Camera-type eye (tissue), 1 donor: Measurements from ENCODE around the gene FASTKD2. TPM values are rescaled to one million over a fixed set of nuclear protein-coding genes. Genes with fewer than 3 reads are reported as not detected.

Experiments
- total RNA-seq: library from RNA; depleted of rRNA; stranded (reverse); fragments of >200 nt; gene quantifications from one replicate; pipeline ENCODE4 v1.2.3, GENCODE V29; 2014

The FASTKD2 gene
- total RNA-seq, result 58.0 TPM

DNA sequence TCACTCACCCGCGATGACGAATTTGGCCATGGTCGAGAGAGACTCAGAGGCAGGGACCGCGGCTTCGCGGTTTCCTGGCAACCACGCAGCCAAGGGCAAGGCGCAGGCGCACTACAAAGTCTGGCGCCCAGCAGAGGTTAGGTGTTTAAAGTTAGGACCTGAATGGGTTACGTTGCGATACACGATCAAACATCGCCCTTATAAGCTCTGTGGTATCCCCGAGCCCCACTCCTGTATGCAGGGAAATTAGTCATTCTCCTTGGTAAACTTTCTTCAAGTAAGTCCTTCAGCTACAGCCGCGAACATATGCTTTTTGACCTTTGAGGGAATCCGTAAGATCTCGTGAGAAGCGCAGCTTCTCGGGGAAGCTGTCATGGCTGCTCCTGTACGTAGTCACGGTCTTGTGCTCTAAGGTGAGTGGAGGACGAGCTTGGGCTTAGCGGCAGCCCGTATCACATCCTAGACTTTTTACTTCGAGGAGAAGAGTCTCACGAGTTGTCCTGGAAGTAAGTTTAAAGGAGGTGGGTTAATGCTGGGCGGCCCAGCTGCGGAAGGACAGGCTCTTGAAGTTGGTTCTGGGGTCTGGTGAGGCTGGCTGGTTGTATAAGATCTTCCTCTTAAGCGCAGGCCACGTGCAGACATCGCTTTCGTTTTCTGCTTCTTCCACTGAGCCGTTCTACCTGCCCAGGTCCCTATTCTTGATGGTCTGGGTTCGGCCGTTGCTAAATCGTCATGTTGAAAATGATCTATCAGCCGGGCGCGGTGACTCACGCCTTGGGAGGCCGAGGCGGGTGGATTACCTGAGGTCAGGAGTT is at the start of gene FASTKD2, which contains the start of gene MDH1B:
FASTKD2 (plus strand) TSS at position 365 of the 815 bp plus-strand sequence. CDS start 1,088 bp downstream, outside the sequence.
MDH1B (minus strand) TSS at position 87 of the 815 bp plus-strand sequence; CDS start at position 30, 57 bp downstream.

DNA sequence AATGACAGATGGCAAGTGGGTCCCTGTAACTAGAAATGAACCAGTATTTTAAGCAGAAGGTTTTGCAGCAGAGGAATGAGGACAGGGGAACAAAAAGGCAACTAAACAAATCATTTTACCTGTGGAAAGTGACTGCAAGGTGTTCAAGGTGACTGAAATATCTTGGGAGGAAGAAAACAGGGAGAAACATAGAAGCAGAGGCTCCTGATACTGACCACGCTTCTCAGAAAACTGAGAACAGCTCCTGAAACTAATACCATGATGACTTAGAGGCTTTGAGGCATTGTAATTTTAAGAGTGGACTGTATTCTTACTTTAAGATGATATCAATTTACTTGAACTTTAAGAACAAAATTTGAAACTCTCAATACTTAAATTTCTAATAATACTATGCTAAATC is 47.1 kb upstream of the FASTKD2 start, which contains the start of gene DYTN:
DYTN (minus strand) TSS at position 101 of the 400 bp plus-strand sequence. CDS start 117 bp downstream, outside the sequence.

Other genes starting within 250 kb of the FASTKD2 start
- gene FAM237A, start 123.1 kb upstream of the FASTKD2 start, total RNA-seq, result not detected
- gene DYTN, start 47.2 kb upstream of the FASTKD2 start, total RNA-seq, result not detected
- gene MDH1B, start 278 bp upstream of the FASTKD2 start, total RNA-seq, result 3.5 TPM
- not detected for gene CPO, start 173.9 kb downstream of the FASTKD2 start, total RNA-seq